RPMI7951 (cell line): ENCODE results near the gene CD200R1. TPM values are rescaled to one million over a fixed set of nuclear protein-coding genes. Genes with fewer than 3 reads are reported as not detected.
"Not testable (repeated sequence)": the region's sequence is repeated elsewhere in the genome, so short reads cannot be mapped to it uniquely, and the experiment has no call there.

Experiments
- DNase-seq: peaks from one replicate; pipeline ENCODE4 v3.0.0-alpha.2; 2012; ENCODE audit warnings: low read depth
- total RNA-seq: library from RNA; depleted of rRNA; stranded (reverse); fragments of >200 nt; shearing (Covaris generic); gene quantifications from 2 replicates; pipeline ENCODE4 v1.2.3, GENCODE V29; 2014

CD200R1 gene
- total RNA-seq, 1 experiment from 2014 or later, result 0.48 TPM

GRCh38 chr3:112974178-112974517 lies 755 bp downstream of the CD200R1 start:
- DNase-seq, result no peak

GRCh38 chr3:112973325-112974177 lies 1.4 kb downstream of the CD200R1 start:
- no peak for DNase-seq

- no peak for DNase-seq
Observed at GRCh38 chr3:112972158-112972557, 2.7 kb downstream of the CD200R1 start.

GRCh38 chr3:112967828-112968227 lies 7.1 kb downstream of the CD200R1 start:
- no peak for DNase-seq

GRCh38 chr3:112967425-112967824 lies 7.5 kb downstream of the CD200R1 start:
- DNase-seq, result no peak

GRCh38 chr3:112966633-112967032 lies 8.3 kb downstream of the CD200R1 start:
- no peak for DNase-seq

- DNase-seq, result no peak
Observed at GRCh38 chr3:112965656-112966055, 9.2 kb downstream of the CD200R1 start.

GRCh38 chr3:112963683-112964082 lies 11.2 kb downstream of the CD200R1 start:
- no peak for DNase-seq

GRCh38 chr3:112958811-112959560 lies 15.9 kb downstream of the CD200R1 start:
- DNase-seq, result no peak

GRCh38 chr3:112956351-112956750 lies 18.6 kb downstream of the CD200R1 start:
- DNase-seq, result no peak

GRCh38 chr3:112948346-112948838 lies 26.5 kb downstream of the CD200R1 start:
- DNase-seq, result no peak

GRCh38 chr3:112931736-112932521 lies 43.0 kb downstream of the CD200R1 start:
- DNase-seq, result no peak

- no peak for DNase-seq
Observed at GRCh38 chr3:112930771-112931170, 44.1 kb downstream of the CD200R1 start.

GRCh38 chr3:112925969-112926368 lies 48.9 kb downstream of the CD200R1 start:
- no peak for DNase-seq

GRCh38 chr3:112925560-112925959 lies 49.3 kb downstream of the CD200R1 start:
- DNase-seq, result no peak

GRCh38 chr3:112919541-112919940 lies 55.4 kb downstream of the CD200R1 start:
- DNase-seq, result not testable (repeated sequence)

- no peak for DNase-seq
Observed at GRCh38 chr3:112908252-112908651, 66.7 kb downstream of the CD200R1 start.

- no peak for DNase-seq
Observed at GRCh38 chr3:112904786-112905185, 70.1 kb downstream of the CD200R1 start.

- DNase-seq, result no peak
Observed at GRCh38 chr3:112900113-112900512, 74.8 kb downstream of the CD200R1 start.

- DNase-seq, result no peak
Observed at GRCh38 chr3:112897791-112898190, 77.1 kb downstream of the CD200R1 start.

- DNase-seq, result peak; percentile 55
Observed at GRCh38 chr3:112894258-112894657, 80.6 kb downstream of the CD200R1 start.

- no peak for DNase-seq
Observed at GRCh38 chr3:112889357-112889756, 85.5 kb downstream of the CD200R1 start.
